DOHH2 (cell line): ENCODE results near the gene PIGL.

Experiments
- CTCF ChIP-seq: fragments of 200-600 bp; sonication (generic); IDR thresholded peaks from one replicate; pipeline ENCODE4 v1.5.1; 2014; ENCODE audit warnings: antibody characterized with exemption, mild to moderate bottlenecking, low read depth, low read length; ENCODE audit not compliant: poor library complexity, severe bottlenecking
- EZH2phosphoT487 ChIP-seq: fragments of 200-600 bp; sonication (generic); IDR thresholded peaks from 2 replicates; pipeline ENCODE4 v1.6.1; 2017; ENCODE audit warnings: borderline replicate concordance, mild to moderate bottlenecking, antibody characterized with exemption, low read length, moderate library complexity, mixed read lengths

- no peak for TF ChIP-seq CTCF
- no peak for TF ChIP-seq EZH2phosphoT487
These were observed 50.2 kb downstream of the PIGL start for GRCh38 chr17:16267174-16267573.
